ENCODE data around the gene CAMTA1.
"Not testable (repeated sequence)": the region's sequence is repeated elsewhere in the genome, so short reads cannot be mapped to it uniquely, and the experiment has no call there.

Gene CAMTA1

GRCh38 chr1:7366286-7366954, 581.2 kb downstream of the CAMTA1 start:
- DNase-seq = no peak

GRCh38 chr1:7366955-7367665, 581.9 kb downstream of the CAMTA1 start:
- no peak for DNase-seq

GRCh38 chr1:7369866-7370265, 584.6 kb downstream of the CAMTA1 start:
- DNase-seq = no peak

GRCh38 chr1:7371926-7372325, 586.7 kb downstream of the CAMTA1 start:
- no peak for DNase-seq

DNA sequence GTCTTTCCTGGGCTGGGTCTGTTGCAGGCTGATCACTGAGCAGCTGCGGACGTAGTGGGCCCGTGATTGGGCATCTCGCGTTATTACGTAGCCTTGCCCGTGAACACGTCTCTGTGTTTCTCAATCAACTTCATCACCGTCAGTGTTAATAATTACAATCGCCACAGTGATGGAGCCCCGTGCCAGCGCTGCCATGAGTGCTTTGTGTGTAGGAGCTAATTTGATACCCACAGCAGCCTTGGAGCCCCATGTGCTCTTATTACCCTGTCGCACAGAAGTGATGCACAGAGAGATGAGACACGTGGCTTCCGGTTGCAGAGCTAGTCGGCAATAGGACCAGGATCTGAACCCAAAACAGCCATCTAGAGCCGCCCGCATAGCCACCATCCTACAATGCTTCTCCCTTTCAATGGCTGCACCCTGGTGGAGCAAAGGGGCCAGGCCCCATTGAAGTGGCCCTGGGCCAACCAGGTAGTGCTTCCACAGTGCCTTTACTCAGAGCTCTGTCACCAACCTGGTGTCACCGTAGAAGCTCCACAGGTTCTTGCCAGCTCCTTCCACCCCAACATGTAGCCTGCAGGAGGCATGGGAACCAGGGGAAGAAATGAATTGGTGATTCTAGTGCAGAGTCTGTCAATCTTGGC, 587.3 kb downstream of the CAMTA1 start:
- DNase-seq = no peak

GRCh38 chr1:7373251-7373650, 588.0 kb downstream of the CAMTA1 start:
- DNase-seq = no peak

DNA sequence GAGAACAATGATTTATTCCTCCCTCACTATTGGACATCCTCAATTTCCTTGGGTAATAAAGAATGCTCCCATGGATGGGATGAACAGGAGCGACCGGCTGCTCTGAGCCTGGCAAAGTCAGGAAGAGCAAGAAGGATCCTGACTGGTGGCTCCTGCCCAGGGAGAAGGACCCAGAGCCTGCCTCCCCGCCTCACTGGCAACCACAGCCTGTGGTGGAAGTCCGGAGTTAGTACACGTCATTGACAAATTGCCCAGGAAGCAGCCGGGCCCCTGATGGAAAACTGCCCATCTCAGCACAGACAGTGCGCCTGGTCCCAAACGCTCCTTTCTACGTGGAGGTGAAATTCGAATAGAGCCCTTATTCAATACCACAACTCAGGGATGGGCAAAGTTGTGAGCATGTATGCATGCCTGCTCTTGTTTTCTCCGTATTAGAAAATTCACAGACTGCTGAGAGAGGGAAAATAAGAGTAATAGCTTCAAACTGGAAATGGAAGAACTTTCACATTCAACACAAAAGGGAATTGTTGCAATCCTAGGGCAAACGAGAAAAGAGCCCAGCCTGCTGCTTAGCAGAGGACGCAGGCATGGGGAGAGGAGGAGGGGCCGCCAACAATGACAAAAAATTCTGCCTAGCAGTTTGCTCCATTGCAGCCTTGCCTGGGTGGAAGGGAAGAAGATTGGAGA, 588.8 kb downstream of the CAMTA1 start:
- DNase-seq = no peak

DNA sequence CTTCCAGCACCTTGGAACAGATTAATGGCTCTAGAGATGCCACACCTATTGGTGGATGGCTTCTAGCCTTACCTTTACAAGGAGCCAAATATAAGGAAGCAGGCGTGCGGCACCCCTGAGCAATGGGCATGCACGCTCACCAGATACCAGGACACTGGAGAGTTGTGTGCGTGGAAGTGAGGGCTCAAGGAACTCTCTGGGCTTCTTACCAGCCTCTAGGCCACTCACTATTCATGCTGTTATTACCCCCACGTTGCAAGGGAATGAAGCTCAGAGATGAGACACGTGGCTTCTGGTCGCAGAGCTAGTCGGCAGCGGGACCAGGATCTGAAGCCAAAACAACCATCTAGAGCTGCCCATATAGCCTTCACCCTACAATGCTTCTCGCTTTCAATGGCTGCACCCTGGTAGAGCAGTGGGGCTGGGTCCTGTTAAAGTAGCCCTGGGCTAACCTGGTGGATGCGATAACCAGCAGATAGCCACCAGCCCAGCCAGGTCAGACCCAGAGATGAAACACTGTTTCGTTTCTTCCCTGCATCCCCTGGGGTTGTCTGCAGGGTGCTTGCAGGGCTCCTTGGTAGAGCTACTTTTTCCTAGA, 589.4 kb downstream of the CAMTA1 start:
- no peak for DNase-seq

GRCh38 chr1:7375329-7375728, 590.1 kb downstream of the CAMTA1 start:
- no peak for DNase-seq

- no peak for DNase-seq
Observed at GRCh38 chr1:7375781-7376660, 590.8 kb downstream of the CAMTA1 start.

DNA sequence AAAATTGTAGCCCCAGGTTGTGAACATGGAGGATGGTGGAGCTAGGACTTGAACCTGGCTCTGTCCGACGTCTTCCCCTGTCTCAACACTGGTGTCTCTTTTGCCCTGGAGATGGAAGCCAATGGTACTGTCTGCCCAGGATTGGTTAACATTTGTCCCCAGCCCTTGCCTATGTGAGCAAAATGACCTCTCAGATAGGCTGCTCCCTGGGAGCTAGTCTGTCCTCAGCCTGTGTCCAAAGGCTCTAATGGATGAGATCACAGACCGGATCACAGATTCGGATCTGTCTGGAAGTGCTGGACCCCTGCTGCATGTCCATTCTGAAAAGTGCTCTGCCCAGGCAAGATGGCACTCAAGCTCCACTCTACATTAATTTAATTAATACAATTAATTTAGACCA, 591.4 kb downstream of the CAMTA1 start:
- DNase-seq = no peak

- no peak for DNase-seq
Observed at GRCh38 chr1:7378346-7379130, 593.3 kb downstream of the CAMTA1 start.

DNA sequence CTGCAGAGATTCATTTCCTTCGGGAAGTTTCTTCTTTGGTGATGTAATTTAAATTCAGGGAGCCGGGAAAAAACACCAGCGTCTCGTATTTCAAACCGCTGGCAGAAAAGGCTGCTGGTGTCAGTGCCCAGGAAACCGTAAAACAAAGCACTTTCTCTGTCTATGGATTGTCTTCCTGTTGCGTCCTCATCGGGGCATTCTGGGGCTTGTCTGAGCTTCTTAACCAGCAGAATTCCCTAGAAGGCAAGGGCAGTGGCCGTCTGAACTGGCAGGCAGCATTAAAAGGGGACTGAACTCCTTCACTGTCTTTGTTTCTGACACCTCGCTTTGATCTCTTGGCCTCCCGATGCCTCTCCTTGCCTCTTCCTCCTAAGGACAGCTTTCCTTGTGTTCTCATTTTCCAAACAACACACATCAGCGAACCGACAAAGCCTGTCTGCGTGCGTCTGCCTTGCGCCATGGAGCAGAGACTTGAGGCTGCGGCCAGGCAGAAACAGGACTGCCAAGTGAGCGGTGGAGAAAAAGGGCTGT, 594.3 kb downstream of the CAMTA1 start:
- no peak for DNase-seq

- not testable (repeated sequence) for DNase-seq
Observed at GRCh38 chr1:7380068-7380467, 594.8 kb downstream of the CAMTA1 start.

GRCh38 chr1:7380712-7381111, 595.5 kb downstream of the CAMTA1 start:
- DNase-seq = no peak

- not testable (repeated sequence) for DNase-seq
Observed at GRCh38 chr1:7381729-7382128, 596.5 kb downstream of the CAMTA1 start.

DNA sequence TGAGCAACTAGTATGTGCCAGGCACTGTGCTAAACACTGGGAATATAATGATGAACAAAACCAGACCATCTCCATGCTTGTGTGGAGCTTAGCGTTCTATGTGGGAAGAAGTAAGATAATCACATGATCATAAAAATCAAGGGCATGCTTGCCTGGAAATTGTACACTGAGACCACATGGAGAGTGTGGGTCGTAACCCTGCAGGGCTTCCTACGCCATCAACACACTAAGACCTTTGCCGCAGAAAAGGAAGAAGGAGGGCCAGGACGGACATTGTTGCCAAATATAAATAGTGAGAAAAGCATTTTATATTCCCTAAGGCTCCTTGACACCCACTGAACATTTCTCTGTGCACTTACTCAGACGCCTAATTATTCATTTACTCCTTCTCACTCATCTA, 597.7 kb downstream of the CAMTA1 start:
- no peak for DNase-seq

GRCh38 chr1:7383671-7384520, 598.6 kb downstream of the CAMTA1 start:
- DNase-seq = no peak

GRCh38 chr1:7384679-7385078, 599.4 kb downstream of the CAMTA1 start:
- no peak for DNase-seq

Data from GOT3 (cell line).